Stimulated activated CD8-positive, alpha-beta memory T cell treated with anti-CD3 and anti-CD28 coated beads, Interleukin-4, amount 100 ng/mL, for 1 hour (primary cell): ENCODE results near the gene UGT3A2.

Experiments used
- DNase-seq, 2 donors: peaks; one replicate each; pipeline ENCODE4 v3.0.0-alpha.2; 2020; ENCODE audit warnings: low read depth in 2 of 2, low spot score in 1 of 2

Gene UGT3A2

GRCh38 chr5:36007366-36007765 is 59.3 kb downstream of the UGT3A2 start:
- DNase-seq: no peak

GRCh38 chr5:36006163-36006562 is 60.5 kb downstream of the UGT3A2 start:
- no peak for DNase-seq

- DNase-seq: no peak
Observed at GRCh38 chr5:36001032-36001431, 65.7 kb downstream of the UGT3A2 start.

GRCh38 chr5:35999547-35999946 is 67.1 kb downstream of the UGT3A2 start:
- no peak for DNase-seq

- DNase-seq: no peak
Observed at GRCh38 chr5:35996076-35996475, 70.6 kb downstream of the UGT3A2 start.

GRCh38 chr5:35990941-35991611 is 75.6 kb downstream of the UGT3A2 start, which contains the start of gene UGT3A1:
Gene UGT3A1 (minus strand): TSS chr5:35991390. CDS start chr5:35991240, 150 bp downstream.
- DNase-seq: no peak

GRCh38 chr5:35990520-35990919 is 76.2 kb downstream of the UGT3A2 start:
- no peak for DNase-seq

GRCh38 chr5:35988529-35988928 is 78.2 kb downstream of the UGT3A2 start:
- no peak for DNase-seq

- no peak for DNase-seq
Observed at GRCh38 chr5:35987776-35988175, 78.9 kb downstream of the UGT3A2 start.
